Hematopoietic multipotent progenitor cell treated with erythropoietin and hydrocortisone succinate and interleukin-3 and kit ligand, for 15 days (in vitro differentiated cells): ENCODE data around the gene AJM1.
A peak's percentile ranks its signal among the peaks of the same experiment; 100 is the strongest.
"Not testable (repeated sequence)": the region's sequence is repeated elsewhere in the genome, so short reads cannot be mapped to it uniquely, and the experiment has no call there.

Source experiments
- DNase-seq: peaks from one replicate; pipeline ENCODE4 v3.0.0-alpha.2; 2015; ENCODE audit warnings: low spot score

The AJM1 gene

GRCh38 chr9:136831720-136832104, 10.6 kb upstream of the AJM1 start:
- no peak for DNase-seq

GRCh38 chr9:136832581-136832980, 9.7 kb upstream of the AJM1 start:
- DNase-seq, result no peak

- DNase-seq, result not testable (repeated sequence)
Observed at GRCh38 chr9:136833381-136834048, 8.8 kb upstream of the AJM1 start.

GRCh38 chr9:136835162-136835931, 6.9 kb upstream of the AJM1 start:
- DNase-seq, result no peak

GRCh38 chr9:136835932-136836904, 6.1 kb upstream of the AJM1 start:
- DNase-seq, result no peak

- no peak for DNase-seq
Observed at GRCh38 chr9:136837146-136837855, 5.0 kb upstream of the AJM1 start.

- not testable (repeated sequence) for DNase-seq
Observed at GRCh38 chr9:136837856-136838277, 4.4 kb upstream of the AJM1 start.

GRCh38 chr9:136838314-136839228, 3.7 kb upstream of the AJM1 start:
- no peak for DNase-seq

- no peak for DNase-seq
Observed at GRCh38 chr9:136839229-136840139, 2.8 kb upstream of the AJM1 start.

GRCh38 chr9:136840140-136840876, 2.0 kb upstream of the AJM1 start:
- DNase-seq, result no peak

GRCh38 chr9:136840877-136841645, 1.2 kb upstream of the AJM1 start:
- DNase-seq, result no peak

GRCh38 chr9:136841646-136842379, 465 bp upstream of the AJM1 start:
- DNase-seq, result not testable (repeated sequence)

GRCh38 chr9:136843159-136843800, 1.0 kb downstream of the AJM1 start:
- not testable (repeated sequence) for DNase-seq

GRCh38 chr9:136843801-136844740, 1.8 kb downstream of the AJM1 start:
- DNase-seq, result peak; percentile 44

- no peak for DNase-seq
Observed at GRCh38 chr9:136844761-136845464, 2.6 kb downstream of the AJM1 start.
